Measurements from ENCODE around the gene CDT1.

The CDT1 gene

GRCh38 chr16:88760424-88761142 is 43.0 kb upstream of the CDT1 start:
- TF ChIP-seq, protein P1, sequence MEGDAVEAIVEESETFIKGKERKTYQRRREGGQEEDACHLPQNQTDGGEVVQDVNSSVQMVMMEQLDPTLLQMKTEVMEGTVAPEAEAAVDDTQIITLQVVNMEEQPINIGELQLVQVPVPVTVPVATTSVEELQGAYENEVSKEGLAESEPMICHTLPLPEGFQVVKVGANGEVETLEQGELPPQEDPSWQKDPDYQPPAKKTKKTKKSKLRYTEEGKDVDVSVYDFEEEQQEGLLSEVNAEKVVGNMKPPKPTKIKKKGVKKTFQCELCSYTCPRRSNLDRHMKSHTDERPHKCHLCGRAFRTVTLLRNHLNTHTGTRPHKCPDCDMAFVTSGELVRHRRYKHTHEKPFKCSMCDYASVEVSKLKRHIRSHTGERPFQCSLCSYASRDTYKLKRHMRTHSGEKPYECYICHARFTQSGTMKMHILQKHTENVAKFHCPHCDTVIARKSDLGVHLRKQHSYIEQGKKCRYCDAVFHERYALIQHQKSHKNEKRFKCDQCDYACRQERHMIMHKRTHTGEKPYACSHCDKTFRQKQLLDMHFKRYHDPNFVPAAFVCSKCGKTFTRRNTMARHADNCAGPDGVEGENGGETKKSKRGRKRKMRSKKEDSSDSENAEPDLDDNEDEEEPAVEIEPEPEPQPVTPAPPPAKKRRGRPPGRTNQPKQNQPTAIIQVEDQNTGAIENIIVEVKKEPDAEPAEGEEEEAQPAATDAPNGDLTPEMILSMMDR (IDR thresholded peaks at IDR 0.05; ENCODE audit: poor library complexity, severe bottlenecking): no peak
- ATAC-seq (ENCODE audit: low read depth) (no peak), DNase-seq (ENCODE audit: low spot score) (no peak)
- Histone ChIP-seq H3K9me3 (ENCODE audit: severe bottlenecking) (no peaks in the 10 kb centered on the region), H3K4me1 (ENCODE audit: insufficient read depth, poor library complexity, severe bottlenecking) (peaks cover 11% of the 10 kb centered on the region), H3K36me3 (ENCODE audit: low read depth) (peaks cover 12% of the 10 kb centered on the region), H3K27ac (ENCODE audit: poor library complexity, severe bottlenecking) (no peak overlapping the region), H3K27me3 (ENCODE audit: insufficient read depth, poor library complexity, severe bottlenecking) (no peaks in the 10 kb centered on the region), H3K4me3 (ENCODE audit: severe bottlenecking) (no peak overlapping the region)

GRCh38 chr16:88761143-88761534 is 42.5 kb upstream of the CDT1 start:
- ATAC-seq (ENCODE audit: low read depth) (no peak), DNase-seq (ENCODE audit: low spot score) (no peak)
- Histone ChIP-seq H3K27ac (ENCODE audit: poor library complexity, severe bottlenecking) (no peak overlapping the region), H3K4me3 (ENCODE audit: severe bottlenecking) (no peak overlapping the region), H3K36me3 (ENCODE audit: low read depth) (peaks cover 16% of the 10 kb centered on the region), H3K4me1 (ENCODE audit: insufficient read depth, poor library complexity, severe bottlenecking) (peaks cover 13% of the 10 kb centered on the region), H3K27me3 (ENCODE audit: insufficient read depth, poor library complexity, severe bottlenecking) (no peaks in the 10 kb centered on the region), H3K9me3 (ENCODE audit: severe bottlenecking) (no peaks in the 10 kb centered on the region)
- TF ChIP-seq, protein P1 (IDR thresholded peaks at IDR 0.05; ENCODE audit: poor library complexity, severe bottlenecking): no peak

- DNase-seq (ENCODE audit: low spot score) (no peak), ATAC-seq (ENCODE audit: low read depth) (no peak)
- Histone ChIP-seq H3K4me3 (ENCODE audit: severe bottlenecking) (no peak overlapping the region), H3K27ac (ENCODE audit: poor library complexity, severe bottlenecking) (no peak overlapping the region), H3K4me1 (ENCODE audit: insufficient read depth, poor library complexity, severe bottlenecking) (peaks cover 13% of the 10 kb centered on the region), H3K36me3 (ENCODE audit: low read depth) (peaks cover 16% of the 10 kb centered on the region), H3K9me3 (ENCODE audit: severe bottlenecking) (no peaks in the 10 kb centered on the region), H3K27me3 (ENCODE audit: insufficient read depth, poor library complexity, severe bottlenecking) (no peaks in the 10 kb centered on the region)
- TF ChIP-seq, protein P1 (IDR thresholded peaks at IDR 0.05; ENCODE audit: poor library complexity, severe bottlenecking): no peak
Observed at GRCh38 chr16:88761830-88762229, 41.8 kb upstream of the CDT1 start.

DNA sequence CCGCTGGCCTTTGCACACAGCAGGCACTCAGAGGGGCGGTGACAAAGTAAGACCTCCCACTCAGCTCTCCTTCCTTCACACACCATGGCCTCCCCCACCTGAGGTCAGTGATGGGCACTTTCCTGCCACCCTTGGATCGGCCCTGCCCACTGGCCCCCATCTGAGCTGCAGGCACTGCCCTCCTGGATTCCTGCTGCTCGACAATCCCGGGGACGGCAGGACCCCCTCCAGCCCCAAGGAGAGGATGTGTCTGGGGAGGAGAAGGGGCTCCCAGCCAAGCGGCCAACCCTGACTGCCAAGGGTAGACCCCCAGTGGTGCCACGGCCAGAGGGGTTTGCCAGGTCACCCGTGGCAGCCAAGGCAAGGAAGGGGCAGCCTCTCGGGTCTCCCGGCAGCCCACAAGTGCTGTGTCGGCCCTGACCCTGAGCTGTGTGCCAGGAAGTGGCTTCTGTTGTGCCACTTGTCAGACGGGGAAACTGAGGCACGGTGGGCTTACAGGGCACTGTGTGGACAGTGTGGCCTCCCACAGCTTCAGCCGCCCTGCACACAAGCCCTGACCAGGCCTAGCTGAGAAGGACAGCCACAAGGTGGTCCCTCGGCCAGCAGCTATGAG is 41.2 kb upstream of the CDT1 start:
- no peaks in the 10 kb centered on the region for H3K27me3 ChIP-seq (ENCODE audit: insufficient read depth, poor library complexity, severe bottlenecking)
- H3K4me1 ChIP-seq (ENCODE audit: insufficient read depth, poor library complexity, severe bottlenecking): peaks cover 13% of the 10 kb centered on the region
- ATAC-seq (ENCODE audit: low read depth) (no peak), DNase-seq (ENCODE audit: low spot score) (no peak)
- peaks cover 16% of the 10 kb centered on the region for H3K36me3 ChIP-seq (ENCODE audit: low read depth)
- no peak overlapping the region for H3K27ac ChIP-seq (ENCODE audit: poor library complexity, severe bottlenecking)
- no peak overlapping the region for H3K4me3 ChIP-seq (ENCODE audit: severe bottlenecking)
- H3K9me3 ChIP-seq (ENCODE audit: severe bottlenecking): no peaks in the 10 kb centered on the region
- TF ChIP-seq, protein P1 (IDR thresholded peaks at IDR 0.05; ENCODE audit: poor library complexity, severe bottlenecking): no peak

DNA sequence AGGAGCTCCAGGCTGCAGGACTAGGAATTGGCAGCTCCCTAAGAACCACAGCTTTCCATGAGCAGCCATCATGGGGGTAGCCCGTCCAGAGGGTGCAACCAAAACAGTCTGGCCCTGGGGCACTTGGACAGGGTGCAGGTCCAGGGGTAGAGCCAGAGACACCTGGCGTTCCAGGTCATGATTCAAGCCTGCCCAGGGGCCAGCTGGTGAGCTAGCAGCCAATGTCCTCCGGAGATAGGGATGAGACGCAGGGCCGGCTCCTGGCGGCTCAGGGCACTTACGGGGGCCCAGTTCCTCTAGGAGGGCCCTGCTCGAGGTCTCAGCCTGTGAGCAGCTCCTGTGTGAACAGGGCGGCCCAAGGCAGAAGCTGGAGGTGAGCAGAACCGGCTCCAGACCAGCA is 40.6 kb upstream of the CDT1 start:
- H3K36me3 ChIP-seq (ENCODE audit: low read depth): peaks cover 16% of the 10 kb centered on the region

More for the DNA sequence above, 40.6 kb upstream of the CDT1 start:
- Histone ChIP-seq H3K27ac (ENCODE audit: poor library complexity, severe bottlenecking) (no peak overlapping the region), H3K9me3 (ENCODE audit: severe bottlenecking) (no peaks in the 10 kb centered on the region), H3K4me3 (ENCODE audit: severe bottlenecking) (no peak overlapping the region), H3K27me3 (ENCODE audit: insufficient read depth, poor library complexity, severe bottlenecking) (no peaks in the 10 kb centered on the region), H3K4me1 (ENCODE audit: insufficient read depth, poor library complexity, severe bottlenecking) (peaks cover 13% of the 10 kb centered on the region)
- TF ChIP-seq, protein P1 (IDR thresholded peaks at IDR 0.05; ENCODE audit: poor library complexity, severe bottlenecking): no peak
- ATAC-seq (ENCODE audit: low read depth): no peak
- DNase-seq (ENCODE audit: low spot score): no peak

Measured in RWPE2 (cell line).